OCI-LY1 (cell line): ENCODE measurements around the gene MAPK9.

ENCODE experiments used
- H2AFZ ChIP-seq: fragments of 200-600 bp; sonication (generic), shearing (Covaris generic); 2 replicates; pipeline ENCODE4 v1.6.0; 2014; ENCODE audit warnings: antibody characterized with exemption, mild to moderate bottlenecking, low read length
- H3F3A ChIP-seq: fragments of 200-600 bp; sonication (generic), shearing (Covaris generic); 2 replicates; pipeline ENCODE4 v1.6.0; 2014; ENCODE audit warnings: mild to moderate bottlenecking, antibody characterized with exemption, low read length, moderate library complexity; ENCODE audit not compliant: insufficient read depth
- H3K27ac ChIP-seq: fragments of 200-600 bp; sonication (generic); 2 replicates; pipeline ENCODE4 v1.5.1; 2014; ENCODE audit warnings: low read length, mixed run types, mild to moderate bottlenecking, low read depth; ENCODE audit not compliant: poor library complexity, severe bottlenecking
- H3K27me3 ChIP-seq: fragments of 200-600 bp; sonication (generic); 2 replicates; pipeline ENCODE4 v1.6.0; 2014; ENCODE audit warnings: antibody characterized with exemption, mild to moderate bottlenecking, low read length, moderate library complexity; ENCODE audit not compliant: insufficient read depth
- H3K36me3 ChIP-seq: fragments of 200-600 bp; sonication (generic); 2 replicates; pipeline ENCODE4 v1.6.1; 2014; ENCODE audit warnings: mild to moderate bottlenecking, antibody characterized with exemption, low read length, moderate library complexity, mixed read lengths; ENCODE audit not compliant: insufficient read depth
- H3K4me1 ChIP-seq: fragments of 200-600 bp; sonication (generic); 2 replicates; pipeline ENCODE4 v1.5.1; 2014; ENCODE audit warnings: mild to moderate bottlenecking, low read length, moderate library complexity; ENCODE audit not compliant: insufficient read depth, severe bottlenecking
- H3K4me2 ChIP-seq: fragments of 200-600 bp; sonication (generic), shearing (Covaris generic); 2 replicates; pipeline ENCODE4 v1.6.1; 2014; ENCODE audit warnings: low read length
- H3K4me3 ChIP-seq: fragments of 200-600 bp; sonication (generic); 2 replicates; pipeline ENCODE4 v1.5.1; 2014; ENCODE audit warnings: low read length, low read depth, mild to moderate bottlenecking, mixed read lengths; ENCODE audit not compliant: poor library complexity, severe bottlenecking
- H3K79me2 ChIP-seq: fragments of 200-600 bp; shearing (Covaris generic); 2 replicates; pipeline ENCODE4 v1.6.1; 2016; ENCODE audit warnings: mixed run types, low read length, mixed read lengths; ENCODE audit not compliant: insufficient read depth
- H3K9ac ChIP-seq: fragments of 200-600 bp; sonication (generic), shearing (Covaris generic); 2 replicates; pipeline ENCODE4 v1.6.1; 2014; ENCODE audit warnings: mild to moderate bottlenecking, low read length, mixed read lengths
- H3K9me2 ChIP-seq: fragments of 200-600 bp; sonication (generic), shearing (Covaris generic); 2 replicates; pipeline ENCODE4 v1.6.1; 2014; ENCODE audit warnings: low read depth, mild to moderate bottlenecking, low read length, mixed read lengths
- H3K9me3 ChIP-seq: fragments of 200-600 bp; shearing (Covaris generic); 2 replicates; pipeline ENCODE4 v1.6.1; 2014; ENCODE audit warnings: low read length, mixed read lengths
- H4K20me1 ChIP-seq: fragments of 200-600 bp; sonication (generic), shearing (Covaris generic); 2 replicates; pipeline ENCODE4 v1.6.0; 2016; ENCODE audit warnings: mild to moderate bottlenecking, low read length; ENCODE audit not compliant: insufficient read depth
- EZH2 ChIP-seq: fragments of 200-600 bp; sonication (generic), shearing (Covaris generic); IDR thresholded peaks from 2 replicates; pipeline ENCODE4 v1.8.0; 2017; ENCODE audit warnings: borderline replicate concordance, mixed run types, mild to moderate bottlenecking, antibody characterized with exemption, low read length, moderate library complexity, mixed read lengths
- TF ChIP-seq, protein P1 (sequence below): fragments of 200-600 bp; sonication (generic), shearing (Covaris generic); IDR thresholded peaks from 2 replicates; pipeline ENCODE4 v1.5.1; 2017; ENCODE audit warnings: mild to moderate bottlenecking, antibody characterized with exemption, low read length, moderate library complexity, mixed read lengths

The MAPK9 gene

GRCh38 chr5:180250329-180250728, 41.6 kb downstream of the MAPK9 start:
- Histone ChIP-seq H3K4me3 (no peak overlapping the region), H3K4me1 (no peaks in the 10 kb centered on the region), H3K27ac (no peak overlapping the region), H3K9ac (no peak overlapping the region), H3K79me2 (no peaks in the 10 kb centered on the region), H3F3A (no peaks in the 10 kb centered on the region), H3K4me2 (no peak overlapping the region), H3K36me3 (peaks cover 79% of the 10 kb centered on the region), H2AFZ (no peak overlapping the region), H3K9me3 (peaks cover 33% of the 10 kb centered on the region), H3K9me2 (no peaks in the 10 kb centered on the region), H4K20me1 (no peaks in the 10 kb centered on the region), H3K27me3 (no peaks in the 10 kb centered on the region)
- TF ChIP-seq, protein P1, sequence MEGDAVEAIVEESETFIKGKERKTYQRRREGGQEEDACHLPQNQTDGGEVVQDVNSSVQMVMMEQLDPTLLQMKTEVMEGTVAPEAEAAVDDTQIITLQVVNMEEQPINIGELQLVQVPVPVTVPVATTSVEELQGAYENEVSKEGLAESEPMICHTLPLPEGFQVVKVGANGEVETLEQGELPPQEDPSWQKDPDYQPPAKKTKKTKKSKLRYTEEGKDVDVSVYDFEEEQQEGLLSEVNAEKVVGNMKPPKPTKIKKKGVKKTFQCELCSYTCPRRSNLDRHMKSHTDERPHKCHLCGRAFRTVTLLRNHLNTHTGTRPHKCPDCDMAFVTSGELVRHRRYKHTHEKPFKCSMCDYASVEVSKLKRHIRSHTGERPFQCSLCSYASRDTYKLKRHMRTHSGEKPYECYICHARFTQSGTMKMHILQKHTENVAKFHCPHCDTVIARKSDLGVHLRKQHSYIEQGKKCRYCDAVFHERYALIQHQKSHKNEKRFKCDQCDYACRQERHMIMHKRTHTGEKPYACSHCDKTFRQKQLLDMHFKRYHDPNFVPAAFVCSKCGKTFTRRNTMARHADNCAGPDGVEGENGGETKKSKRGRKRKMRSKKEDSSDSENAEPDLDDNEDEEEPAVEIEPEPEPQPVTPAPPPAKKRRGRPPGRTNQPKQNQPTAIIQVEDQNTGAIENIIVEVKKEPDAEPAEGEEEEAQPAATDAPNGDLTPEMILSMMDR: no peak
- TF ChIP-seq EZH2: no peak

DNA sequence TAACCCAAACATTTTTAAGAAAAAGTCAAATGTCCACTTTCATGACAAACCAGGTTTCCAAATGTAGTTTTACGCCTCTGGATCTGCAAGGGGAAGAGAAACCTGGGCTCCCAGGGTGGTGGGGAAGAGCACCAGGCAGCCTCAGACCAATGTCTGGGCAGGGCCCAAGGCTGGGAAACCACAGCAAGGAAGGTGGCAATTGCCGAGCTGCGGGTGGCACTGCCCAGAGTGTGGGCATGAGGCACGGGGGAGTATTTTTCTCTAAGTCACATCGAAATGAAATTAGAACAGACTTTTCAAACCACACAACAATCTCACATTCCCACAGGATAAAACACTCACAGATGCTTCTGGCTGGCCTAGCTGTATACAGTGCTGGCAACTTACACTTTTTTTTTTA, 50.3 kb downstream of the MAPK9 start:
- no peaks in the 10 kb centered on the region for H3F3A ChIP-seq
- TF ChIP-seq EZH2: no peak
- TF ChIP-seq, protein P1: no peak
- no peak overlapping the region for H2AFZ ChIP-seq
- no peak overlapping the region for H3K27ac ChIP-seq
- H3K4me3 ChIP-seq: no peak overlapping the region
- no peaks in the 10 kb centered on the region for H3K4me1 ChIP-seq
- H3K9me3 ChIP-seq: peaks cover 8% of the 10 kb centered on the region; the same call in 1 of the 2 replicates
- H3K79me2 ChIP-seq: no peaks in the 10 kb centered on the region
- no peaks in the 10 kb centered on the region for H3K27me3 ChIP-seq
- peaks cover 90% of the 10 kb centered on the region for H3K36me3 ChIP-seq
- no peaks in the 10 kb centered on the region for H4K20me1 ChIP-seq
- no peaks in the 10 kb centered on the region for H3K9me2 ChIP-seq
- no peak overlapping the region for H3K9ac ChIP-seq
- no peak overlapping the region for H3K4me2 ChIP-seq

GRCh38 chr5:180238631-180239030, 53.3 kb downstream of the MAPK9 start:
- Histone ChIP-seq H3K36me3 (peaks cover 94% of the 10 kb centered on the region), H3K4me3 (no peak overlapping the region)

More at GRCh38 chr5:180238631-180239030, 53.3 kb downstream of the MAPK9 start:
- Histone ChIP-seq H3K9ac (no peak overlapping the region), H4K20me1 (no peaks in the 10 kb centered on the region), H3K79me2 (no peaks in the 10 kb centered on the region), H3K9me2 (no peaks in the 10 kb centered on the region), H2AFZ (no peak overlapping the region), H3F3A (no peaks in the 10 kb centered on the region), H3K4me2 (no peak overlapping the region), H3K9me3 (0 out of 2 replicates have a peak, but pooled peaks cover 3% of the 10 kb centered on the region), H3K4me1 (no peaks in the 10 kb centered on the region), H3K27ac (no peak overlapping the region), H3K27me3 (no peaks in the 10 kb centered on the region)
- TF ChIP-seq, protein P1: no peak
- TF ChIP-seq EZH2: no peak
